Stomach (tissue), 9 donors: Measurements from ENCODE around the gene FANCE. TPM values are rescaled to one million over a fixed set of nuclear protein-coding genes. Genes with fewer than 3 reads are reported as not detected.

Experiments
- DNase-seq, 2 donors: peaks; one replicate each; pipeline versions ENCODE4 v3.0.0 to v3.0.0-alpha.2; 2013 to 2019
- H3K27ac ChIP-seq, 5 donors: fragments of 200-600 bp in 4 of 5; sonication (generic) in 4 of 5; one replicate each; pipeline ENCODE4 v1.5.1; 2013 to 2019; ENCODE audit warnings: mild to moderate bottlenecking in 1 of 5, moderate library complexity in 1 of 5
- H3K27me3 ChIP-seq, 3 donors: fragments of 200-600 bp; sonication (generic); one replicate each; pipeline ENCODE4 v1.5.1; 2017 to 2019; ENCODE audit warnings: mixed run types in 1 of 3
- H3K36me3 ChIP-seq, 4 donors: fragments of 200-600 bp; sonication (generic); 1 replicate in 3 of 4; 2 replicates in 1 of 4; pipeline ENCODE4 v1.5.1; 2016 to 2019
- H3K4me1 ChIP-seq, 4 donors: fragments of 200-600 bp; sonication (generic); one replicate each; pipeline ENCODE4 v1.5.1; 2016 to 2019
- H3K4me3 ChIP-seq, 4 donors: fragments of 200-600 bp; sonication (generic) in 3 of 4; one replicate each; pipeline ENCODE4 v1.5.1; 2016 to 2019; ENCODE audit warnings: mild to moderate bottlenecking in 1 of 4
- H3K9me3 ChIP-seq, 4 donors: fragments of 200-600 bp; sonication (generic); one replicate each; pipeline ENCODE4 v1.5.1; 2016 to 2019
- CTCF ChIP-seq, 7 experiments: fragments of 450-650 bp in 4 of 7; fragments of 200-600 bp in 3 of 7; sonication (generic) in 3 of 7; IDR thresholded peaks; one replicate each; pipeline ENCODE4 v1.5.1; 2016 to 2019; ENCODE audit warnings: antibody characterized with exemption in 7 of 7, control low read depth in 2 of 7, mild to moderate bottlenecking in 1 of 7
- EP300 ChIP-seq: sonication (generic); formaldehyde crosslinking; IDR thresholded peaks from one replicate; pipeline ENCODE4 v1.6.1; 2017; ENCODE audit warnings: antibody characterized with exemption
- POLR2A ChIP-seq, 4 donors: fragments of 450-650 bp; IDR thresholded peaks; one replicate each; pipeline ENCODE4 v1.6.1; 2016; ENCODE audit warnings: antibody characterized with exemption in 4 of 4, control low read depth in 2 of 4, mild to moderate bottlenecking in 1 of 4, moderate library complexity in 1 of 4
- POLR2AphosphoS5 ChIP-seq, 3 donors: sonication (generic); formaldehyde crosslinking; IDR thresholded peaks; one replicate each; pipeline ENCODE4 v1.6.1; 2016; ENCODE audit warnings: antibody characterized with exemption in 3 of 3
- WGBS, 5 donors: extraction: QIAGEN DNeasy Blood & Tissue Kit in 3 of 5; methylation state at CpG; one replicate each; pipeline versions ENCODE4 v1.1.5 to v1.1.7; 2013 to 2018; 5-methylcytosine and 5-hydroxymethylcytosine counted together
- intact Hi-C: fragments of 100-400 bp; cut with DNase I; formaldehyde crosslinking; loops from one replicate; pipeline ENCODE4 v1.15.1; 2023; ENCODE audit warnings: low total_unique reads
- polyA plus RNA-seq, 3 donors: library from polyadenylated mRNA; stranded (reverse); fragments of 200-250 nt; gene quantifications; one replicate each; pipeline ENCODE4 v1.2.3, GENCODE V29; 2013
- total RNA-seq, 5 donors: library from RNA; depleted of rRNA; stranded (reverse); fragments of >200 nt; gene quantifications; one replicate each; pipeline versions ENCODE4 v1.1.0 to v1.2.3, GENCODE V29; 2014 to 2016
- donor health status: healthy with polysubstance abuse.
- donor health status: Bipolar disorder and iron deficiency.
- donor health status: healthy.

Gene FANCE
- total and polyA plus RNA-seq, 8 donors: 1.3 to 8.3 (median 3.3) TPM

GRCh38 chr6:35445691-35446090 lies 6.4 kb upstream of the FANCE start:
- H3K9me3 ChIP-seq: no peaks in the 10 kb centered on the region
- intact Hi-C loops: no loop called here
- TF ChIP-seq POLR2AphosphoS5 (IDR thresholded peaks at IDR 0.05): no peak
- no peak for TF ChIP-seq EP300
- TF ChIP-seq CTCF (IDR thresholded peaks at IDR 0.05): no peak
- no peak for TF ChIP-seq POLR2A (IDR thresholded peaks at IDR 0.05)
- H3K27ac ChIP-seq: no peak overlapping the region
- no peak overlapping the region for H3K4me3 ChIP-seq
- H3K27me3 ChIP-seq: no peaks in the 10 kb centered on the region
- no peaks in the 10 kb centered on the region for H3K4me1 ChIP-seq
- WGBS, 5 donors: 79 to 86% (median 83%) methylated on average over 6 to 7 of the region's 7 CpGs
- DNase-seq: no peak
- no peaks in the 10 kb centered on the region for H3K36me3 ChIP-seq

- TF ChIP-seq CTCF (IDR thresholded peaks at IDR 0.05) (no peak), POLR2AphosphoS5 (IDR thresholded peaks at IDR 0.05) (no peak)
- DNase-seq: no peak
These were observed 3.9 kb upstream of the FANCE start for GRCh38 chr6:35448191-35448590.

GRCh38 chr6:35449287-35449881 lies 2.8 kb upstream of the FANCE start:
- intact Hi-C loops: no loop called here
- no peak for TF ChIP-seq EP300
- peak in 1 of 3 donors; percentile 14 for TF ChIP-seq POLR2AphosphoS5 (IDR thresholded peaks at IDR 0.05)
- no peak for TF ChIP-seq POLR2A (IDR thresholded peaks at IDR 0.05)
- peak in 5 of 7 experiments; percentile 53 to 79 (median 67) for TF ChIP-seq CTCF (IDR thresholded peaks at IDR 0.05)
- no peaks in the 10 kb centered on the region for H3K9me3 ChIP-seq
- H3K27ac ChIP-seq: no peak overlapping the region
- peaks cover 15 to 28% (median 22%) of the 10 kb centered on the region in 4 donors for H3K4me1 ChIP-seq
- DNase-seq: peak; percentile 33 to 86
- no peak overlapping the region for H3K4me3 ChIP-seq
- no peaks in the 10 kb centered on the region for H3K36me3 ChIP-seq
- no peaks in the 10 kb centered on the region for H3K27me3 ChIP-seq
- WGBS, 5 donors: 25 to 35% (median 28%) methylated on average over 8 to 14 of the region's 14 CpGs

More at GRCh38 chr6:35448191-35448590, 3.9 kb upstream of the FANCE start:
- no peaks in the 10 kb centered on the region for H3K27me3 ChIP-seq
- peaks cover 9 to 16% (median 14%) of the 10 kb centered on the region in 4 donors for H3K4me1 ChIP-seq
- no peaks in the 10 kb centered on the region for H3K36me3 ChIP-seq
- H3K4me3 ChIP-seq: no peak overlapping the region
- 72 to 80% (median 74%) methylated on average over 7 of the region's 7 CpGs for WGBS, 5 donors
- no peaks in the 10 kb centered on the region for H3K9me3 ChIP-seq
- no peak overlapping the region for H3K27ac ChIP-seq
- intact Hi-C loops: no loop called here

GRCh38 chr6:35451354-35452182 lies 570 bp upstream of the FANCE start:
- Histone ChIP-seq H3K36me3 (peaks cover 0 to 12% (median 11%) of the 10 kb centered on the region in 4 donors), H3K4me1 (peaks cover 15 to 32% (median 25%) of the 10 kb centered on the region in 4 donors), H3K9me3 (no peaks in the 10 kb centered on the region), H3K4me3 (peak overlapping the region; percentile 58 to 78 (median 71)), H3K27ac (peak overlapping the region in 4 of 5 donors; percentile 61 to 88 (median 83)), H3K27me3 (no peaks in the 10 kb centered on the region)
- intact Hi-C loops: loop anchor here (5.0 kb wide), 2 partner anchors 109 to 154 kb away; partner anchors contain the start of genes DEF6 and PPARD
- TF ChIP-seq EP300: no peak
- no peak for TF ChIP-seq CTCF (IDR thresholded peaks at IDR 0.05)
- no peak for TF ChIP-seq POLR2AphosphoS5 (IDR thresholded peaks at IDR 0.05)
- TF ChIP-seq POLR2A (IDR thresholded peaks at IDR 0.05): no peak
- 8 to 14% (median 9%) methylated on average over 15 to 20 of the region's 20 CpGs for WGBS, 5 donors
- peak in 1 of 2 donors; percentile 65 for DNase-seq
